Measurements from ENCODE around the gene SIGMAR1.

SIGMAR1 gene

DNA sequence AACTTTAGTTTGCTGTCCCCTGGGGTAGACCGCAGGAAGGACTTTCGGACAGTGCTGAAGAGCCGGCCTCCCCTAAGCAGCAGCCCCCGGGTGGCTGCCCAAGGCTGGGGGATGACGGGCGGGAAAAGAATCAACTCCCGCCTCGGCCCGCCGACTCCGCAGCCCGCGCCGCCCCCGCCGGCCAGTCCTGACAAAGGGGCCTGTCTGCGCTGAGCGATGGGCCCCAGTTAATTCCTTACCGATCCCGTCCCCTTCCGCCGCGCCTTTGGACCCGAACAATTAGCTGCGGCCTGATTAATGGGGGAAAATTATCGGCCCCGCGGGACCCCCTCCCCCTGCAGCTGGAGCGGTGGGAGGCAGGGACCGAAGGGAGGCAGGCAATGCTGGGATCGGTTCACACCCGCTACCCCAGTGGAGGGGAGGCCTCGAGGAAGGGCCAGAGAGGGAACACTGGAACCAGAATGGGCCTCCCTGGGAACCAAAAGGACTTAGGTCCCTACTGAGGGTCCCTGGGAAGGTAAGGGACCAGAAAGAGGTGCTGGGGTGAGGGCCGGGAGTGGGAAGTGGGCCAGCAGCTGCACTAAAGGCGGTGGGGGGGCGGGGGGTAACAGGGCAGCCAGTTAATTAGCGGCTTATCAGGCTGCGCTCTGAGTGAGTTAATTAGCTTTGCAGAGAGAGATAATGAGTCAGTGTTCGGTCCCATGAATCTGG lies 13.0 kb downstream of the SIGMAR1 start:
- Histone ChIP-seq H2AFZ (ENCODE audit: insufficient read depth, low read length, poor library complexity) (no peak overlapping the region), H3K36me3 (ENCODE audit: control insufficient read depth in 1 of 2, insufficient read depth in 2 of 2, low read length in 2 of 2) (no peaks in the 10 kb centered on the region), H3K79me2 (ENCODE audit: control insufficient read depth, insufficient read depth, low read length, poor library complexity) (peaks cover 2% of the 10 kb centered on the region), H3K79me1 (ENCODE audit: low read length) (peaks cover 3% of the 10 kb centered on the region), H2AK5ac (ENCODE audit: low read length) (no peak overlapping the region), H3K27ac (ENCODE audit: low read depth, low read length) (no peak overlapping the region), H3K14ac (ENCODE audit: low read length) (no peak overlapping the region), H4K12ac (ENCODE audit: low read depth, low read length) (no peak overlapping the region), H3K4ac (ENCODE audit: low read depth, low read length) (no peak overlapping the region), H4K91ac (ENCODE audit: low read depth, low read length) (no peak overlapping the region), H3K4me3 (ENCODE audit: low read depth, low read length) (no peak overlapping the region), H3K4me2 (ENCODE audit: low read length) (no peak overlapping the region), H2BK120ac (ENCODE audit: insufficient read depth, low read length, poor library complexity) (no peak overlapping the region), H2BK5ac (ENCODE audit: low read depth, low read length, poor library complexity) (no peak overlapping the region), H4K8ac (ENCODE audit: low read depth, low read length) (no peak overlapping the region), H3K9me3 (ENCODE audit: insufficient read depth, low read depth, low read length) (peaks cover 16% of the 10 kb centered on the region), H3K4me1 (ENCODE audit: control insufficient read depth in 1 of 2, insufficient read depth in 2 of 2, low read length in 2 of 2) (peaks cover 7 to 10% of the 10 kb centered on the region in 2 experiments), H3K18ac (ENCODE audit: low read length) (no peak overlapping the region), H3K27me3 (ENCODE audit: insufficient read depth, low read length) (peaks cover 52% of the 10 kb centered on the region), H2BK12ac (ENCODE audit: low read length) (no peak overlapping the region), H3K23ac (ENCODE audit: low read length) (no peak overlapping the region), H3K9ac (ENCODE audit: low read length) (no peak overlapping the region)
- no peak for DNase-seq
- no CpG with 5 or more reads among the region's 39 CpGs for WGBS (ENCODE audit: extremely low coverage, insufficient coverage, insufficient read length)

DNA sequence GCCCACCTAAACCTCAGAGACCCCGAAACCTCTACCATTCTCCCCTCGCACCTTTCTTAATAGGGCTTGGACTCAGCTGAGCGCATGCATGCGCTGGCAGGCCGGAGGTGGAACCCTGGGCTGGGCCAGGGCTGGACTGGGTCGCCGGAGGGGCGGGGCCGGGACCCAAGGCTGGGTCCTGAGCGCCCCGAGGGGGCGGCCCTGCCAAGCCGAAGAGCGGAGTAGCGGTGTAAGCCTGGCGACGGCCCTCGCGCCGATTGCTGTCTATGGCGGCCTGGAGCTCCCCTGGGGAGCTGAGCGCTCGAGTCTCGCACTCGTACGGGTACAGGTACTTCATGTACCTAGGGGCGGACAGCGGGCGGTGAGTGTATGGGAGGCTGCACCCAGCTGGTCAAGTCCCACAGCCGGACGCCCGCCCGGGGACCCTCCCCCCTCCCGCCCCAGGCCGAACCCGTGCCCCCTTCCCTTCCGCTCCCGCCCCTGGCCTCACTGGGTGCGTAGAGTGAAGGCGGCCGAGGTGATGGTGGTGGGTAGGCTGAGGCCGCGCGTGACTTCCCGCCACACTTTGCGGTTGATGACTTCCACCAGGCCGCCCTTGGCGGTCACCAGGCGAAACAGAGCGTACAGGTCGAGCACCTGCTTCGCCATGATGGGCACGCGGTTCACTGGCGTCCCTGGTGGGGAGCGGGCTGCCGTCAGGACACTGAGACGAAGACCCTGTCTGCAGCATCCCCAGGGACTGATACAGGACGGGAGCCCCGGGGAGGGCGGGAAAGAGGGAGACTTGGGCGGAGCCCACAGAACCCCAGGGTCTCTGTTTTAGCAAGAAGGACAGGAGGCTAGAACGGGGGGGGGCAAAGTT lies 14.0 kb downstream of the SIGMAR1 start:
- H3K4me2 ChIP-seq (ENCODE audit: low read length) = no peak overlapping the region
- no peak overlapping the region for H3K14ac ChIP-seq (ENCODE audit: low read length)
- H3K27me3 ChIP-seq (ENCODE audit: insufficient read depth, low read length) = peaks cover 43% of the 10 kb centered on the region
- no peak overlapping the region for H2BK12ac ChIP-seq (ENCODE audit: low read length)
- H4K12ac ChIP-seq (ENCODE audit: low read depth, low read length) = no peak overlapping the region
- H2BK5ac ChIP-seq (ENCODE audit: low read depth, low read length, poor library complexity) = no peak overlapping the region
- no peak overlapping the region for H4K91ac ChIP-seq (ENCODE audit: low read depth, low read length)
- H3K4ac ChIP-seq (ENCODE audit: low read depth, low read length) = no peak overlapping the region
- peaks cover 3% of the 10 kb centered on the region for H3K79me1 ChIP-seq (ENCODE audit: low read length)
- no peaks in the 10 kb centered on the region for H3K36me3 ChIP-seq (ENCODE audit: control insufficient read depth in 1 of 2, insufficient read depth in 2 of 2, low read length in 2 of 2)
- DNase-seq = no peak
- no peak overlapping the region for H2AK5ac ChIP-seq (ENCODE audit: low read length)
- peaks cover 2% of the 10 kb centered on the region for H3K79me2 ChIP-seq (ENCODE audit: control insufficient read depth, insufficient read depth, low read length, poor library complexity)
- H3K9me3 ChIP-seq (ENCODE audit: insufficient read depth, low read depth, low read length) = peaks cover 15% of the 10 kb centered on the region
- no peak overlapping the region for H3K4me3 ChIP-seq (ENCODE audit: low read depth, low read length)
- peaks cover 7 to 9% of the 10 kb centered on the region in 2 experiments for H3K4me1 ChIP-seq (ENCODE audit: control insufficient read depth in 1 of 2, insufficient read depth in 2 of 2, low read length in 2 of 2)
- no peak overlapping the region for H2AFZ ChIP-seq (ENCODE audit: insufficient read depth, low read length, poor library complexity)
- no peak overlapping the region for H3K18ac ChIP-seq (ENCODE audit: low read length)
- WGBS (ENCODE audit: extremely low coverage, insufficient coverage, insufficient read length) = no CpG with 5 or more reads among the region's 63 CpGs
- H4K8ac ChIP-seq (ENCODE audit: low read depth, low read length) = no peak overlapping the region
- H3K23ac ChIP-seq (ENCODE audit: low read length) = no peak overlapping the region
- no peak overlapping the region for H2BK120ac ChIP-seq (ENCODE audit: insufficient read depth, low read length, poor library complexity)
- no peak overlapping the region for H3K9ac ChIP-seq (ENCODE audit: low read length)
- H3K27ac ChIP-seq (ENCODE audit: low read depth, low read length) = no peak overlapping the region

- peaks cover 2% of the 10 kb centered on the region for H3K79me2 ChIP-seq (ENCODE audit: control insufficient read depth, insufficient read depth, low read length, poor library complexity)
- H3K9ac ChIP-seq (ENCODE audit: low read length) = peak within 1 kb of the TSS; percentile 73
- peak within 1 kb of the TSS; percentile 55 for H3K14ac ChIP-seq (ENCODE audit: low read length)
- no peak within 1 kb of the TSS for H3K23ac ChIP-seq (ENCODE audit: low read length)
- peak within 1 kb of the TSS; percentile 27 for H4K12ac ChIP-seq (ENCODE audit: low read depth, low read length)
- H3K4me3 ChIP-seq (ENCODE audit: low read depth, low read length) = peak within 1 kb of the TSS; percentile 86
- H3K9me3 ChIP-seq (ENCODE audit: insufficient read depth, low read depth, low read length) = peaks cover 10% of the 10 kb centered on the region
- H4K91ac ChIP-seq (ENCODE audit: low read depth, low read length) = peak within 1 kb of the TSS; percentile 42
- DNase-seq = peak; percentile 97
- H3K27ac ChIP-seq (ENCODE audit: low read depth, low read length) = no peak within 1 kb of the TSS
- H2BK5ac ChIP-seq (ENCODE audit: low read depth, low read length, poor library complexity) = no peak within 1 kb of the TSS
- H3K79me1 ChIP-seq (ENCODE audit: low read length) = peaks cover 3% of the 10 kb centered on the region
- H3K4me1 ChIP-seq (ENCODE audit: control insufficient read depth in 1 of 2, insufficient read depth in 2 of 2, low read length in 2 of 2) = peaks cover 7 to 8% of the 10 kb centered on the region in 2 experiments
- H2BK12ac ChIP-seq (ENCODE audit: low read length) = no peak within 1 kb of the TSS
- no CpG with 5 or more reads among the region's 43 CpGs for WGBS (ENCODE audit: extremely low coverage, insufficient coverage, insufficient read length)
- H4K8ac ChIP-seq (ENCODE audit: low read depth, low read length) = peak within 1 kb of the TSS; percentile 96
- peak within 1 kb of the TSS; percentile 85 for H2AFZ ChIP-seq (ENCODE audit: insufficient read depth, low read length, poor library complexity)
- peaks cover 2 to 11% of the 10 kb centered on the region in 2 experiments for H3K36me3 ChIP-seq (ENCODE audit: control insufficient read depth in 1 of 2, insufficient read depth in 2 of 2, low read length in 2 of 2)
- H2AK5ac ChIP-seq (ENCODE audit: low read length) = no peak within 1 kb of the TSS
- H3K4ac ChIP-seq (ENCODE audit: low read depth, low read length) = no peak within 1 kb of the TSS
- peak within 1 kb of the TSS; percentile 90 for H3K4me2 ChIP-seq (ENCODE audit: low read length)
- peaks cover 20% of the 10 kb centered on the region for H3K27me3 ChIP-seq (ENCODE audit: insufficient read depth, low read length)
- H3K18ac ChIP-seq (ENCODE audit: low read length) = no peak within 1 kb of the TSS
- H2BK120ac ChIP-seq (ENCODE audit: insufficient read depth, low read length, poor library complexity) = no peak within 1 kb of the TSS
Observed at GRCh38 chr9:34620061-34620994, 17.3 kb downstream of the SIGMAR1 start, which contains the start of gene DCTN3. DCTN3 (minus strand) TSS chr9:34620495; CDS start chr9:34620464, 31 bp downstream.

DNA sequence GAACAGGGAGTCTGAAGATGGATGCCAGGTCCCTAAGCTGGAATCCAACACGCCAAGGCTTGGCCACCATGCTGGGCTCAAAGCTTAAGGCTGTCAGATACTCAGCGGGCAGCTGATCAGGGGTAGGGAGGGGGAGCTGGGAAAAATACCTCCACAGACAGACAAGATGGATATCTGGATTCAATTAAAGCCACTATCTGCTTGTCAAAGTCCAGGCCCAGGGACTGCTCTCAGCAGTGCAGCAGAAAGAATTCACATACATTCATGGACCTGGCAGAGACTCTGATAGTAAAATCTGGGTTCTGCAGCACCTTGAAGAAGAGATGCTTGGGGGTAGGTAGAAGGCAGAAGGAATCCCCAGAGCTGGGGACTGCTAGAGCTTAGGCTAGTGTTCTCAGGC lies 22.5 kb downstream of the SIGMAR1 start:
- Histone ChIP-seq H3K9ac (ENCODE audit: low read length) (no peak overlapping the region), H3K14ac (ENCODE audit: low read length) (no peak overlapping the region), H3K18ac (ENCODE audit: low read length) (no peak overlapping the region), H2BK5ac (ENCODE audit: low read depth, low read length, poor library complexity) (no peak overlapping the region), H2BK120ac (ENCODE audit: insufficient read depth, low read length, poor library complexity) (no peak overlapping the region), H3K4ac (ENCODE audit: low read depth, low read length) (no peak overlapping the region), H2AFZ (ENCODE audit: insufficient read depth, low read length, poor library complexity) (no peak overlapping the region), H3K4me3 (ENCODE audit: low read depth, low read length) (no peak overlapping the region), H3K9me3 (ENCODE audit: insufficient read depth, low read depth, low read length) (no peaks in the 10 kb centered on the region), H3K23ac (ENCODE audit: low read length) (no peak overlapping the region), H3K4me2 (ENCODE audit: low read length) (no peak overlapping the region), H4K12ac (ENCODE audit: low read depth, low read length) (no peak overlapping the region), H3K4me1 (ENCODE audit: control insufficient read depth in 1 of 2, insufficient read depth in 2 of 2, low read length in 2 of 2) (peaks cover 9 to 17% of the 10 kb centered on the region in 2 experiments), H4K8ac (ENCODE audit: low read depth, low read length) (no peak overlapping the region), H2BK12ac (ENCODE audit: low read length) (no peak overlapping the region), H3K79me1 (ENCODE audit: low read length) (peaks cover 10% of the 10 kb centered on the region), H3K36me3 (ENCODE audit: control insufficient read depth in 1 of 2, insufficient read depth in 2 of 2, low read length in 2 of 2) (peaks cover 2 to 13% of the 10 kb centered on the region in 2 experiments), H4K91ac (ENCODE audit: low read depth, low read length) (no peak overlapping the region), H3K79me2 (ENCODE audit: control insufficient read depth, insufficient read depth, low read length, poor library complexity) (peaks cover 8% of the 10 kb centered on the region), H2AK5ac (ENCODE audit: low read length) (no peak overlapping the region), H3K27me3 (ENCODE audit: insufficient read depth, low read length) (no peaks in the 10 kb centered on the region), H3K27ac (ENCODE audit: low read depth, low read length) (no peak overlapping the region)
- WGBS (ENCODE audit: extremely low coverage, insufficient coverage, insufficient read length) = no CpG with 5 or more reads among the region's 2 CpGs
- DNase-seq = no peak

Measured in trophoblast cell (in vitro differentiated cells and primary cell).